Posterior vena cava (tissue), 2 donors: ENCODE data around the gene WASHC3. TPM values are rescaled to one million over a fixed set of nuclear protein-coding genes. Genes with fewer than 3 reads are reported as not detected.

Experiments used
- DNase-seq: peaks from one replicate; pipeline ENCODE4 v3.0.0-alpha.2; 2020; ENCODE audit warnings: low spot score
- intact Hi-C, 2 donors: fragments of 100-400 bp; cut with DNase I; formaldehyde crosslinking; loops; one replicate each; pipeline versions ENCODE4 v1.14.1 to v1.14.2; 2022 to 2023
- total RNA-seq, 2 donors: library from RNA; stranded (reverse); fragmentation: NEBNext Ultra II Directional; extraction: Animal tissue kit (Norgen Biotek cat#: 25700); gene quantifications; one replicate each; pipeline ENCODE4 v1.2.1, GENCODE V29; 2021
- donor health status: DM: yes; HTN: yes; CAD: no.
- donor health status: DM: yes; HTN: yes; CAD: no.

WASHC3 gene
- total RNA-seq, 2 donors from 2014 or later: 46.7 to 50.0 TPM

- DNase-seq: no peak
- intact Hi-C loops: no loop called here
Observed at GRCh38 chr12:101997102-101997501, 64.7 kb downstream of the WASHC3 start.

- DNase-seq: no peak
- intact Hi-C loops: no loop called here
Observed at GRCh38 chr12:101995684-101996083, 66.1 kb downstream of the WASHC3 start.

GRCh38 chr12:101992091-101992490, 69.7 kb downstream of the WASHC3 start:
- no peak for DNase-seq
- intact Hi-C loops: no loop called here

GRCh38 chr12:101982307-101982706, 79.5 kb downstream of the WASHC3 start:
- intact Hi-C loops: no loop called here
- no peak for DNase-seq

- intact Hi-C loops: no loop called here
- DNase-seq: no peak
Observed at GRCh38 chr12:101981868-101982267, 79.9 kb downstream of the WASHC3 start.

GRCh38 chr12:101968770-101969169, 93.0 kb downstream of the WASHC3 start:
- intact Hi-C loops: no loop called here
- no peak for DNase-seq

- intact Hi-C loops: no loop called here
- no peak for DNase-seq
Observed at GRCh38 chr12:101967506-101967905, 94.3 kb downstream of the WASHC3 start.

GRCh38 chr12:101966496-101966895, 95.3 kb downstream of the WASHC3 start:
- no peak for DNase-seq
- intact Hi-C loops: no loop called here

- no peak for DNase-seq
- intact Hi-C loops: no loop called here
Observed at GRCh38 chr12:101963697-101964096, 98.1 kb downstream of the WASHC3 start.

Other genes starting within 250 kb of the WASHC3 start
- 10 to 100 TPM; 37.0 to 42.8 TPM for gene GNPTAB, start 231.0 kb downstream of the WASHC3 start, total RNA-seq
- gene DRAM1, start 184.4 kb downstream of the WASHC3 start, total RNA-seq: 10 to 100 TPM; 29.0 to 31.3 TPM
- 10 to 100 TPM; 14.2 to 15.7 TPM for gene NUP37, start 58.1 kb upstream of the WASHC3 start, total RNA-seq
- 1 to 10 TPM; 2.4 to 3.2 TPM for gene PARPBP, start 58.2 kb upstream of the WASHC3 start, total RNA-seq
- gene PMCH, start 135.8 kb upstream of the WASHC3 start, total RNA-seq: not detected